Measurements from ENCODE around the gene PHF2.

Gene PHF2

GRCh38 chr9:93648181-93648580 is 71.8 kb downstream of the PHF2 start:
- no peaks in the 10 kb centered on the region for H3K4me1 Mint-ChIP-seq (ENCODE audit: low read depth)
- H3K27me3 Mint-ChIP-seq (ENCODE audit: low read depth): no peaks in the 10 kb centered on the region
- no peak overlapping the region for H3K4me3 Mint-ChIP-seq
- no peak overlapping the region for H3K27ac Mint-ChIP-seq
- H3K36me3 Mint-ChIP-seq (ENCODE audit: low read depth): peaks cover 12% of the 10 kb centered on the region
- H3K9me3 Mint-ChIP-seq: no peaks in the 10 kb centered on the region

GRCh38 chr9:93648836-93649235 is 72.5 kb downstream of the PHF2 start:
- no peaks in the 10 kb centered on the region for H3K4me1 Mint-ChIP-seq (ENCODE audit: low read depth)
- no peak overlapping the region for H3K27ac Mint-ChIP-seq
- H3K4me3 Mint-ChIP-seq: no peak overlapping the region
- peaks cover 11% of the 10 kb centered on the region for H3K36me3 Mint-ChIP-seq (ENCODE audit: low read depth)
- no peaks in the 10 kb centered on the region for H3K27me3 Mint-ChIP-seq (ENCODE audit: low read depth)
- H3K9me3 Mint-ChIP-seq: no peaks in the 10 kb centered on the region

GRCh38 chr9:93649610-93650261 is 73.4 kb downstream of the PHF2 start:
- Mint-ChIP-seq H3K36me3 (ENCODE audit: low read depth) (peaks cover 11% of the 10 kb centered on the region), H3K9me3 (no peaks in the 10 kb centered on the region), H3K4me1 (ENCODE audit: low read depth) (no peaks in the 10 kb centered on the region), H3K4me3 (no peak overlapping the region), H3K27ac (no peak overlapping the region), H3K27me3 (ENCODE audit: low read depth) (no peaks in the 10 kb centered on the region)

DNA sequence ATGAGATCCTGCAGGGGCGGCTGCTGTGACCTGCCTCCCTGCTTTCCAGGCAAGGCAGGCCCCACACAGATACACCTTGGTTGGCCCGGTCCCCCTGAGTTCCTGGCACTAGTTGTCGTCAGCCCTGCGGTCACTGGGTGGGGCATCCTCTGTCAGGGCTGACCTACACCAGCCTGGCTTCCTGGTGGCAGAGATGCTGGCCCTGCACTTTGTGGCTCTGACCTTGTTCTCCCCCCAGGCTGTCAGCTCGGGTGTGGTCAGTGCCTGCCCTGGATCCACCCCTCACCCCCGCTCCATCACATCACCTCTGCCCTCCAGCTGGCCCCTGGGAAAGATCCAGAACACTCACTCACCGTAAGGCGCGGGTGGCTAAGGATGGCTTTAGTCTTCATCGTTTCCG is 74.1 kb downstream of the PHF2 start:
- Mint-ChIP-seq H3K36me3 (ENCODE audit: low read depth) (peaks cover 11% of the 10 kb centered on the region), H3K9me3 (no peaks in the 10 kb centered on the region), H3K4me1 (ENCODE audit: low read depth) (no peaks in the 10 kb centered on the region), H3K27me3 (ENCODE audit: low read depth) (no peaks in the 10 kb centered on the region), H3K27ac (no peak overlapping the region), H3K4me3 (no peak overlapping the region)

DNA sequence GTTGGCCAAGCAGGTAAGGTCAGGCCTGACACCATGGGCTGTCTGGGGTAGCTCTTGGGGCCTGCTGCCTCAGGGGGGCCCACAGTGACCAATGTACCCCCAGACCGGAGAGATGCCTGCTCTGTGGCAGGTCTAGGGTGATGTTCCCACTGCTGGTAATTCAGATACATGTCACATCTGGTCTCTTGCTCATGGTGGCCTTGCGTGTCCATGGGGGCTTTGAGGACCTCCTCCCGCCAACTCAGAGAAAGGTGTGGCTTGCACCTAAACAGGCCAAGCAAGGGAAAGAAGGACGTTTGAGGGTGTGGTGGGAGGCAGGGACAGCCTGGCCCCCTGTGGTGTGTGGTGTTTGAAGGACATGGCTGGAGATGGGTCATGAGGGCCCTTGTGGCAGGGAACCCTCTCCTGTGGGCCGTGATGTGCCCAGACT is 75.2 kb downstream of the PHF2 start:
- H3K36me3 Mint-ChIP-seq (ENCODE audit: low read depth): peaks cover 11% of the 10 kb centered on the region

DNA sequence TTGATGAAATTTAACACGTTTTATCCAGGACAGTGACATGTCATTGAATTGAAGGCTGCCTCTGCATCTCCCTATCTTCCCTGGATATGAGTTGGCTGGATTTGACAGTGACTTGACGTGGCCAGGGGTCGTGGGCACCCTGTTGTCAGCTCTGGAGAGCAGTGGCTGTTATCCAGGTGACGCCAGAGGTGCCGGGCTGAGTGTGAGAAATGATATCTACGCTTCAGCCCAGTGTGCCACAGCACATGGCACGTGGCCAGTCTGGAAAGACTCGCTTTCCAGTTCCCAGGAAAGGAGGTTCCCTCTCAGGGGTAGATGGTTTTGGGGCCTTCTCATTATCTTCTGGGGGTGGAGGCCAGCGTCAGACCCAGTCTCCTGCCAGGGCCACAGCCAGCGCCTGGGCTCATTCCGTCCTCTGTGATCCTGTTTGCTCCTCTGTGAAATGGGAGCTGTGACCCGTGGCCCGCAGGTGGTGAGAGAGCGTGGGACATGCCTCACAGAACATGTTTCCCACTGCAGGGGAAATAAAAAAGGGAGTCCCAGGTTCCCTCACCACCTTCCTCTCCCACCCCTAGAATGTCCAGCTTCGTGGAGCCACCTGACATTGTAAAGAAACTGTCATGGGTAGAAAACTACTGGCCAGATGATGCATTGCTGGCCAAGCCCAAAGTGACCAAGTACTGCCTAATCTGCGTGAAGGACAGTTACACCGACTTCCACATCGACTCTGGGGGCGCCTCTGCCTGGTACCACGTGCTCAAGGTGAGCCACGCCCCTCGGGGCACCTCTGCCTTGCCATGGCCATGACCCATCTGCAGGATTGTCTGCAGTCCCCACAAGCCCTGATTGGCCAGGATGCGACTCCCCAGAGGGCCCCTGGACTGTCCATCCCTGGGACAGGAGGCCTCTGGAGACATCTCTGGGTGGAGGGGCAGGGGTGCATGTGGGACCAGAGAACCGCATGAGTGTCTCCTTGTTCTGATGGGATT is 76.5 kb downstream of the PHF2 start:
- no peaks in the 10 kb centered on the region for H3K4me1 Mint-ChIP-seq (ENCODE audit: low read depth)
- H3K9me3 Mint-ChIP-seq: no peaks in the 10 kb centered on the region
- no peak overlapping the region for H3K4me3 Mint-ChIP-seq
- peaks cover 14% of the 10 kb centered on the region for H3K36me3 Mint-ChIP-seq (ENCODE audit: low read depth)
- no peak overlapping the region for H3K27ac Mint-ChIP-seq
- no peaks in the 10 kb centered on the region for H3K27me3 Mint-ChIP-seq (ENCODE audit: low read depth)

More for the DNA sequence above, 75.2 kb downstream of the PHF2 start:
- Mint-ChIP-seq H3K4me1 (ENCODE audit: low read depth) (no peaks in the 10 kb centered on the region), H3K9me3 (no peaks in the 10 kb centered on the region), H3K27me3 (ENCODE audit: low read depth) (no peaks in the 10 kb centered on the region), H3K4me3 (no peak overlapping the region), H3K27ac (no peak overlapping the region)

DNA sequence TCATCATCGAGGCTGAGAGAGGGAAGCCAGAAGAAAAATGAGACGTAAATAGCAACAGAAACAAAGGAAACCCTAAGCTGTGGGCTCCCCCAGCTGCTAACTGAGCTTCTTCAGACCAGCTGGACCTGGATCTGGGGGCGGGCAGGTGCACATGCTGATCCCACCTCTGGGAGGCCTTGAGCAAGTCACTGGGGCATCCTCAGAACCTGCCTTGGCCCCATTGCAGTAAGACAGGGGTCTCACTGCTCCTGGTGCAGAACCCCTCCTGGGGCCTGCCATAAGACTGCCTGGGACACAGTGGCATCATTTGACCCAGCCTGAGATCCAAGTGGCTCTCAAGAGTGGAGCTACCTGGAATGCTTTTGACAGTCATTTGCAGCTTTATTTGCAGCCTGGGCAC is 77.4 kb downstream of the PHF2 start:
- Mint-ChIP-seq H3K4me1 (ENCODE audit: low read depth) (no peaks in the 10 kb centered on the region), H3K27me3 (ENCODE audit: low read depth) (no peaks in the 10 kb centered on the region), H3K9me3 (no peaks in the 10 kb centered on the region), H3K4me3 (no peak overlapping the region), H3K36me3 (ENCODE audit: low read depth) (peaks cover 18% of the 10 kb centered on the region), H3K27ac (no peak overlapping the region)

DNA sequence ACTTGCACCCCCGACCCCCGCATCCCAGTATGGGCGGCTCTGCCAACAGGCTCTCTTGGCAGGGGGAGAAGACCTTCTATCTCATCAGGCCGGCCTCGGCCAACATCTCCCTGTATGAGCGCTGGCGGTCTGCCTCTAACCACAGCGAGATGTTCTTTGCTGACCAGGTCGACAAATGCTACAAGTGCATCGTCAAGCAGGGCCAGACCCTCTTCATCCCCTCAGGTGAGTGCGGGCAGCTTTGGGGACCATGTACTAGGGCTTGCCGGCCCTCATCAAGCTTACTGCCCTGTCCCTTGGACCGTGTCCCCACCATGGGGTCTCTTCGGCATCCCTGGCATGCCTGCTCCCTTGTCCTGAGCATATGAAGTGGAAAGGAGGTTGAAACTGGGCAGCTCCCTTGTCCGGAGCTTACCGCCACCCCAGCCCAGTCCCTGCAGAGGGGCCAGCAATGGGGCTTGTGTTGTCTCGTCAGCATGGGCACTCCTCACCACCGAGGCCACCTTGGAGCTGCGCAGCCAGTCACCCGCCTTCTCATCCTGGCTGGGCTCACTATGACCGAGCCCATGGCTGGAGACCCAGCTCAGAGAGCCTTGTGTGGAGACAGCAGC is 78.1 kb downstream of the PHF2 start:
- Mint-ChIP-seq H3K36me3 (ENCODE audit: low read depth) (peaks cover 17% of the 10 kb centered on the region), H3K4me1 (ENCODE audit: low read depth) (no peaks in the 10 kb centered on the region), H3K27me3 (ENCODE audit: low read depth) (no peaks in the 10 kb centered on the region), H3K4me3 (no peak overlapping the region), H3K27ac (no peak overlapping the region), H3K9me3 (no peaks in the 10 kb centered on the region)

- Mint-ChIP-seq H3K27me3 (ENCODE audit: low read depth) (no peaks in the 10 kb centered on the region), H3K36me3 (ENCODE audit: low read depth) (peaks cover 17% of the 10 kb centered on the region)
These were observed 79.4 kb downstream of the PHF2 start for GRCh38 chr9:93655621-93656425.

DNA sequence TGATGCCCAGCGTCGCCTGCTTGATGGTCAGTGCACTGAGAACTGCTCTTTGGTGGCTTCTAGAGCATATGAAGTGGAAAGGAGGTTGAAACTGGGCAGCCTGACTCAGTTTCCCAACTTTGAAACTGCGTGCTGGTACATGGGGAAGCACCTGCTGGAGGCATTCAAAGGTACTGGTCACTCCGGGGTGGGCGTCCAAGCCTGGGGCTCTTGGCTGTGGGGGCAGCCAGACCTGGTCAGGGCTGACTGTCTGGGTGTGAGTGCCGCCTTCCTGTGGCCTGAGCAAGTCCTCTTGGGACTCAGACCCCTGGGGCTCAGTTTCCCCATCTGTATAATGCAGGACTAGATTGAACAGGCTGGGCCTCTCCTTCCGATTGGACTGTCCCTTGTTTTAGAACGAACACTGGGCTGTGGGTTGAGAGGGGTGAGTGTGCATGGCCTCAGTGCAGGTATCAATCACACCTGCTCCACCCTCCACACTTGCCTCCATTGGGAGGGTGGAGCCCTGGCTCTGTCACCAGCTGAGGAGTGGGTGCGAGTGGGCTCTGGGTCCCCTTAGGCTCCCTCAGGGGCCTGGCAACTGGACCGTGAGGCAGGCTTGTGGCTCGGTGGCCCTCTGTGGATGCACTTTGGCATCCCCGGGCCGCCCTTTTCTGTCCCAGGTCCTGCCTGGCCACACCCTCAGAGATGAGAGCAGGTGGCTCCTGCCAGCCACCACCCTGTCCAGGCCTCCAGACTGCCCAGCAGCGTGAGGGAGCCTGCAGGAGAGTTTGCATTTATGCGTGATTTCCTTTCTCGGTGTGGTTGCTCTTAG is 80.2 kb downstream of the PHF2 start:
- no peak overlapping the region for H3K27ac Mint-ChIP-seq
- no peaks in the 10 kb centered on the region for H3K4me1 Mint-ChIP-seq (ENCODE audit: low read depth)
- no peaks in the 10 kb centered on the region for H3K9me3 Mint-ChIP-seq
- no peak overlapping the region for H3K4me3 Mint-ChIP-seq
- H3K36me3 Mint-ChIP-seq (ENCODE audit: low read depth): peaks cover 14% of the 10 kb centered on the region
- H3K27me3 Mint-ChIP-seq (ENCODE audit: low read depth): no peaks in the 10 kb centered on the region

More at GRCh38 chr9:93655621-93656425, 79.4 kb downstream of the PHF2 start:
- no peaks in the 10 kb centered on the region for H3K4me1 Mint-ChIP-seq (ENCODE audit: low read depth)
- no peak overlapping the region for H3K27ac Mint-ChIP-seq
- H3K4me3 Mint-ChIP-seq: no peak overlapping the region
- H3K9me3 Mint-ChIP-seq: no peaks in the 10 kb centered on the region

DNA sequence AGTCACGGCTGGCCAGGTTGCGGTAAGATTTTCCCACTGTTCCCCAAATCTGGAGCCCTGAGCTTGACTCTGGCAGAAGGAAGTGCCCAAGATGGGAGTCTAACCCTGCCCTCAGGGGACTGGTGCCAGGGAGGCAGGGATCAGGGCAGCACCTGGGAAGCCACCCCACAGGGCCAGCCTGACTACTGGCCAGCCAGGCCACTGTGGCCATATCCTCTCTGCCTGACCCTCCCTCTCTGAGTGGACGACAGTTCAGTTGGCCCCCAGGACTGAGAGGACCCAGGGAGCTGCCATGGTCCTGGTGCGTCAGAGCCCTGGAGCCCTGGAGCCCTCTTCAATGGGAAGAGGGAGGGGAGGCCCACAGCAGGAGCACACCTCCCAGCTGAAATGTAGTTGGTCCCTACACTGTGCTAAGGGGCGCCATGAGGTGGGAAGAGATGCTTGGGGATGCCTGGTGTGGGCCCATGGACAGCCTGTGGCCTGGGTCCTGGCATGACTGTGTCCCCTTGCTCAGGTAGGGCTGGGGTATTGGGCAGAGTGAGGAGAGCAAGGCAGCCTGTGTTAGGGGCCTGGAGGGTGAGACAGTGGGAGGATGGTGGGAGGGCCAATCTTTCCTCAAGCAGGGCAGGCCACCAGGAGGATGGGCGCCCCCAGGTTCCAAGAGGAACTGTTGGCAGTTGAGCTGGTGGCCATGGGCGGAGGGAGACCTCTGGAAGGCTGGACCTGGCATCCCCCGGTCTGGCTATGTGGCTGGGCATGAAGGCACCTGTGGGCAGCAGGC is 81.1 kb downstream of the PHF2 start:
- no peaks in the 10 kb centered on the region for H3K9me3 Mint-ChIP-seq
- no peaks in the 10 kb centered on the region for H3K27me3 Mint-ChIP-seq (ENCODE audit: low read depth)
- no peaks in the 10 kb centered on the region for H3K4me1 Mint-ChIP-seq (ENCODE audit: low read depth)
- H3K36me3 Mint-ChIP-seq (ENCODE audit: low read depth): peaks cover 12% of the 10 kb centered on the region
- peak overlapping the region; percentile 24 for H3K27ac Mint-ChIP-seq
- no peak overlapping the region for H3K4me3 Mint-ChIP-seq

DNA sequence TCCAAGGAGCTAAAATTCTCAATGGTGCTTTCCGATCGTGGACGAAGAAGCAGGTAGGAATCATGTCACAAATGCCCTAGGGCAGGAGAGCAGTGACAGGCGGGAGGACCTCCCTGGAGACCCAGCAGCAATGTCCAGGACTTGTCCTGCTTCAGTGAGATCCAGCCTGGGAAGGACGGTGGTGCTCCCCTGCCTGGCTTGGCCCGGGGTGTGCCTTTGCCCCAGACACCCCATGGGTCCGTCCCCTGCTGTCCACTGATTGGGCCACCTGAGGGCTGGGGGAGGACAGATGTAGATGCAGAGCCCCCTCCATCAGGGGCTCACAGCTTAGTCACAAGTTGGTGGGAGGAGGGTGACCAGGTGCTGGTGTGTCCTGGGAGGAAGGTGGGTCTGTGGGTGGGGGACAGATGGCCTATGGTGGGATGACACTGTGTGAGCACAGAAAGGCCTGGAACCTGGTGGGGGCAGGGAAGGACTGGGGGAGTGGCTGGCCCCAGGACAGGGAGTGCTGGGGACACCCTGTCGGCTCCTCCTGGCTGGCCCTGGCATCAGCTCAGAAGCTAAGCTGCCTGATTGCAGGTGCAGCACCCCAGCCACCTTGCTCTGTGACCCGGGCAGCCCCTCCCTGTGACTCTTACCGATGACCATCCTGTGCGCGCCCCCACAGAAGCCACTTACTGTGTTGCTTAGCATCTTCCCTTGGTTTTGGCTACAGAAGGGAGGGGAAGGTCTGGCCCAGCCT is 82.0 kb downstream of the PHF2 start:
- H3K4me3 Mint-ChIP-seq: no peak overlapping the region
- H3K9me3 Mint-ChIP-seq: no peaks in the 10 kb centered on the region
- no peaks in the 10 kb centered on the region for H3K27me3 Mint-ChIP-seq (ENCODE audit: low read depth)
- H3K27ac Mint-ChIP-seq: no peak overlapping the region
- no peaks in the 10 kb centered on the region for H3K4me1 Mint-ChIP-seq (ENCODE audit: low read depth)
- peaks cover 10% of the 10 kb centered on the region for H3K36me3 Mint-ChIP-seq (ENCODE audit: low read depth)

Data from T-helper 1 cell treated with Interleukin-12 subunit alpha and Interleukin-12 subunit beta and Interleukin-4 antibody, amounts not matched to agents 30 μg/mL and 1 μg/mL, for 36 hours (primary cell).